Smooth muscle cell (in vitro differentiated cells): Measurements from ENCODE around the gene GSG1L. TPM values are rescaled to one million over a fixed set of nuclear protein-coding genes. Genes with fewer than 3 reads are reported as not detected.

Source experiments
- DNase-seq: peaks from one replicate; lab custom pipeline; 2025; ENCODE audit not compliant: unreplicated experiment; lab: John Stamatoyannopoulos, UW
- H2AFZ ChIP-seq: fragments of 200-600 bp; sonication (generic); 2 replicates; pipeline ENCODE4 v1.6.0; 2016; ENCODE audit warnings: antibody characterized with exemption, low read depth, mild to moderate bottlenecking
- H3F3A ChIP-seq: fragments of 200-600 bp; sonication (generic); 2 replicates; pipeline ENCODE4 v1.6.0; 2017; ENCODE audit warnings: antibody characterized with exemption, low read depth
- H3K27ac ChIP-seq: fragments of 200-600 bp; sonication (generic); 2 replicates; pipeline ENCODE4 v1.5.1; 2016; ENCODE audit warnings: low read depth, mild to moderate bottlenecking
- H3K27me3 ChIP-seq: fragments of 200-600 bp; sonication (generic); 2 replicates; pipeline ENCODE4 v1.6.1; 2016; ENCODE audit warnings: low read depth, mild to moderate bottlenecking
- H3K36me3 ChIP-seq: fragments of 200-600 bp; sonication (generic); 2 replicates; pipeline ENCODE4 v1.5.1; 2016; ENCODE audit warnings: low read depth
- H3K4me1 ChIP-seq: fragments of 200-600 bp; sonication (generic); 2 replicates; pipeline ENCODE4 v1.5.1; 2016; ENCODE audit warnings: low read depth
- H3K4me2 ChIP-seq: fragments of 200-600 bp; sonication (generic); 2 replicates; pipeline ENCODE4 v1.6.0; 2016; ENCODE audit warnings: mild to moderate bottlenecking
- H3K4me3 ChIP-seq: fragments of 200-600 bp; sonication (generic); 2 replicates; pipeline ENCODE4 v1.5.1; 2016; ENCODE audit warnings: mild to moderate bottlenecking
- H3K79me2 ChIP-seq: fragments of 200-600 bp; sonication (generic); 2 replicates; pipeline ENCODE4 v1.6.0; 2016; ENCODE audit warnings: low read depth, mild to moderate bottlenecking
- H3K9ac ChIP-seq: fragments of 200-600 bp; sonication (generic); 2 replicates; pipeline ENCODE4 v1.6.0; 2016; ENCODE audit warnings: low read depth
- H3K9me3 ChIP-seq: fragments of 200-600 bp; sonication (generic); replicated peaks from 2 replicates; pipeline ENCODE4 v1.5.1; 2016; ENCODE audit warnings: low read depth
- H4K20me1 ChIP-seq: fragments of 200-600 bp; sonication (generic); 2 replicates; pipeline ENCODE4 v1.6.0; 2016; ENCODE audit warnings: low read depth
- WGBS: methylation state at CpG from one replicate; pipeline ENCODE4 v1.1.7; 2016; ENCODE audit warnings: low lambda C conversion rate; 5-methylcytosine and 5-hydroxymethylcytosine counted together
- polyA plus RNA-seq: library from polyadenylated mRNA; unstranded; fragments of >200 nt; fragmentation: Nextera tagmentation; extraction: Ambion mirVana; gene quantifications from 2 replicates; pipeline ENCODE4 v1.2.1, GENCODE V29; 2016
- total RNA-seq: library from RNA; depleted of rRNA; stranded (reverse); fragments of >200 nt; gene quantifications from 2 replicates; pipeline ENCODE4 v1.2.3, GENCODE V29; 2014
- TF ChIP-seq, protein P1 (sequence below): fragments of 200-600 bp; sonication (generic); IDR thresholded peaks from 2 replicates; pipeline ENCODE4 v1.5.1; 2017; ENCODE audit warnings: borderline replicate concordance, mild to moderate bottlenecking, antibody characterized with exemption; ENCODE audit not compliant: insufficient read depth, poor library complexity, severe bottlenecking

Gene GSG1L
- total and polyA plus RNA-seq, 2 experiments from 2014 or later = 0.31 TPM; not detected in 1

DNA sequence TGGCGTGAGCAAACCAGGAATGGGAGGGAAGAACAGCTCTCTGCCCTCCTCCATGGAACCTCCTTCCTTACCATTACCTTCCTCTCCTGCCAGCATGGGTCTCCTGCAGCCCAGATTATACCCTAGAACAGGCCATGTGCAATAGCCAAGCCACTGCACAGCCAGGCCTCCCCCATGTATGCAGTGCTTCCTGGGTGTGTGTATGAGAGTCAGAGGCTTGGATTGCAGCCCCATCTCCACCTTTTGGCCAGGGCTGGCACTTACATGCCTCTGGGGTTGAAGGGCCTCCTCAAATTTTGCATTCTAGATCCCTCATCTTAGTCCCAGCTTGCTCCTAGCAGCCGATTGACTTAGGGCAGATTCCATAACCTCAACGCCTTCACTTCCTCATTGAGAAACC is 133.7 kb downstream of the GSG1L start:
- H3K27me3 ChIP-seq = peaks cover 3% of the 10 kb centered on the region
- no peaks in the 10 kb centered on the region for H3K9me3 ChIP-seq
- H3K36me3 ChIP-seq = no peaks in the 10 kb centered on the region
- DNase-seq = no peak
- H3K4me3 ChIP-seq = no peak overlapping the region
- no peaks in the 10 kb centered on the region for H3K4me1 ChIP-seq
- WGBS = 76% methylated on average over 3 of the region's 3 CpGs
- no peaks in the 10 kb centered on the region for H3F3A ChIP-seq
- TF ChIP-seq, protein P1, sequence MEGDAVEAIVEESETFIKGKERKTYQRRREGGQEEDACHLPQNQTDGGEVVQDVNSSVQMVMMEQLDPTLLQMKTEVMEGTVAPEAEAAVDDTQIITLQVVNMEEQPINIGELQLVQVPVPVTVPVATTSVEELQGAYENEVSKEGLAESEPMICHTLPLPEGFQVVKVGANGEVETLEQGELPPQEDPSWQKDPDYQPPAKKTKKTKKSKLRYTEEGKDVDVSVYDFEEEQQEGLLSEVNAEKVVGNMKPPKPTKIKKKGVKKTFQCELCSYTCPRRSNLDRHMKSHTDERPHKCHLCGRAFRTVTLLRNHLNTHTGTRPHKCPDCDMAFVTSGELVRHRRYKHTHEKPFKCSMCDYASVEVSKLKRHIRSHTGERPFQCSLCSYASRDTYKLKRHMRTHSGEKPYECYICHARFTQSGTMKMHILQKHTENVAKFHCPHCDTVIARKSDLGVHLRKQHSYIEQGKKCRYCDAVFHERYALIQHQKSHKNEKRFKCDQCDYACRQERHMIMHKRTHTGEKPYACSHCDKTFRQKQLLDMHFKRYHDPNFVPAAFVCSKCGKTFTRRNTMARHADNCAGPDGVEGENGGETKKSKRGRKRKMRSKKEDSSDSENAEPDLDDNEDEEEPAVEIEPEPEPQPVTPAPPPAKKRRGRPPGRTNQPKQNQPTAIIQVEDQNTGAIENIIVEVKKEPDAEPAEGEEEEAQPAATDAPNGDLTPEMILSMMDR = no peak
- no peaks in the 10 kb centered on the region for H3K79me2 ChIP-seq
- no peak overlapping the region for H3K9ac ChIP-seq
- no peaks in the 10 kb centered on the region for H4K20me1 ChIP-seq
- no peak overlapping the region for H2AFZ ChIP-seq
- no peak overlapping the region for H3K4me2 ChIP-seq
- H3K27ac ChIP-seq = no peak overlapping the region

DNA sequence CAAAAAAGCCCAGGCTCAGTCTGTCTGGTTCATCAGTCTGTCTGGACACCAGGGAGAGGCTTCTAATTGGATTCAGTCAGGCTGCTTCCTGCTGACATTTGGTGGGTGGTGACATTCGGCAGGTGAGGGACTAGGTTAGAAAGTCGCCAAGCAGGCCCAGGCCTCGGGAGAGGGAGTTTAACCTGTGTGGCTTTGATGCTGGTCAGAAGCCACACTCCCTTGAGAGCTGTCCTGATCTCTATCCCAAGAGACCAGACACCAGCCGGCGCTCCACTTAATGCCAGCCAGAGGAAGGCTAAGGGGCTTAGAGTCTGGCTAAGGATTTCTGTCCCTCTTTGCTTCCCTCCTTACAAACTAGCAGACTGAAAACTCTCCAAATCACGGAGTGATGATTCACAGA is 135.0 kb downstream of the GSG1L start:
- Histone ChIP-seq H3K27me3 (peaks cover 3% of the 10 kb centered on the region), H3K27ac (no peak overlapping the region), H3K9me3 (no peaks in the 10 kb centered on the region), H2AFZ (no peak overlapping the region), H3K36me3 (no peaks in the 10 kb centered on the region), H3F3A (no peaks in the 10 kb centered on the region), H3K4me2 (no peak overlapping the region), H3K4me1 (no peaks in the 10 kb centered on the region), H4K20me1 (no peaks in the 10 kb centered on the region), H3K4me3 (no peak overlapping the region), H3K9ac (no peak overlapping the region), H3K79me2 (no peaks in the 10 kb centered on the region)
- 57% methylated on average over 6 of the region's 6 CpGs for WGBS
- TF ChIP-seq, protein P1 = no peak
- no peak for DNase-seq

DNA sequence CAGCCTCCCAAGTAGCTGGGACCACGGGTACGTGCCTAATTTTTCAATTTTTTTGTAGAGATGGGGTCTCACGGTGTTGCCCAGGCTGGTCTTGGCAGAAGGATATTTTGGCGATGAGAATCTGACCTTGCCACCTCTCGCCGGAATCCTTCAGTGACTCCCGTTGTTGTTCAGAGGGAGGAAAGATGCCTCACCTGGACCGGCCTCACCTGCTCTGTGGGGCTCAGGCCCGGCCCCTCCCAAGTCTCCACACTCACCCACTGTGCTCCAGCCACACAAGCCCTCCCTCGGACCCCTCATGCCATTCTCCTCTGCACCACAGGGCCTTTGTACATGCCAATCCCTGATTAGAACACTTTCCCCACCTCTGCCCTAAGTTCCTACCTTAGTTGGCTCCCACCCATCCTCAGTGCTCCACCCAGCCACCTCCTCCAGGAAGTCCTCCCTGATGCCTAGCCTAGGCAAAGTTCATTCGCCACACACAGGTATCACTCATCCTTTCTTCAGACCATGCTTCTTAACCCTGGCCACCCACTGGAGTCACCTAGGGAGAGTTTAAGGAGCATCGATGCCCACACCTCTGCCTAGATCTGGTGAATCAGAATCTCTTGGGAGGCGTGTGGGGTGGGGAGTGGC is 136.1 kb downstream of the GSG1L start:
- Histone ChIP-seq H3K27ac (no peak overlapping the region), H3K9ac (no peak overlapping the region), H3K36me3 (no peaks in the 10 kb centered on the region), H2AFZ (no peak overlapping the region), H3F3A (no peaks in the 10 kb centered on the region), H3K27me3 (peaks cover 3% of the 10 kb centered on the region), H3K4me3 (no peak overlapping the region), H4K20me1 (no peaks in the 10 kb centered on the region), H3K4me1 (no peaks in the 10 kb centered on the region), H3K9me3 (no peaks in the 10 kb centered on the region), H3K79me2 (no peaks in the 10 kb centered on the region), H3K4me2 (no peak overlapping the region)
- 83% methylated on average over 13 of the region's 13 CpGs for WGBS
- no peak for DNase-seq
- TF ChIP-seq, protein P1 = no peak

DNA sequence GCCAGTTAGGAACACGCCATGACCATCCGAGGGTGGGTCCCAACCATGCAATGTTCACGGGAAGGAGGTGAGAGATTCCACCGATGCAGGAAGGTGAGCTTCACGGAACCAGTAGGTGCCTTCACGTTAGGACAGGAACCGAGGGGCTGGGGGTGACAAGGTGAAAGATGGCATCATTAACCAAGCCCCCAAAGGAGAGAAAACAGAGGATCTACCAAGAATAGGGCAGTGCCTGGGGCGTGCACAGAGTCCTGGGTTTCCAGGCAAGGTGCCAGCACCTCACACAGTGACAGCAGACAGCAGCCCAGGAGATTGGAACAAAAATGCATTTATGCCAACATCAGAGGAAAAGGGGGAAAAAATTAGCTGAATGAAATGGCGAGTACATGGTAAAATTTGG is 137.9 kb downstream of the GSG1L start:
- 79% methylated on average over 9 of the region's 9 CpGs for WGBS
- TF ChIP-seq, protein P1 = no peak
- no peak overlapping the region for H3K4me2 ChIP-seq
- no peaks in the 10 kb centered on the region for H4K20me1 ChIP-seq
- H3K4me1 ChIP-seq = no peaks in the 10 kb centered on the region
- no peak overlapping the region for H3K4me3 ChIP-seq
- no peaks in the 10 kb centered on the region for H3K9me3 ChIP-seq
- no peak overlapping the region for H3K27ac ChIP-seq
- H3K36me3 ChIP-seq = no peaks in the 10 kb centered on the region
- no peak overlapping the region for H3K9ac ChIP-seq
- no peaks in the 10 kb centered on the region for H3F3A ChIP-seq
- no peak for DNase-seq
- no peaks in the 10 kb centered on the region for H3K79me2 ChIP-seq
- H3K27me3 ChIP-seq = no peaks in the 10 kb centered on the region
- H2AFZ ChIP-seq = no peak overlapping the region
